H9 (cell line): ENCODE measurements around the gene CLUH. TPM values are rescaled to one million over a fixed set of nuclear protein-coding genes. Genes with fewer than 3 reads are reported as not detected.
"Not testable (repeated sequence)": the region's sequence is repeated elsewhere in the genome, so short reads cannot be mapped to it uniquely, and the experiment has no call there.

ENCODE experiments used
- DNase-seq: peaks from one replicate; pipeline ENCODE4 v3.0.0-alpha.2; 2017
- H2AFZ ChIP-seq: one replicate; pipeline ENCODE4 v1.6.1; 2013; ENCODE audit warnings: mild to moderate bottlenecking, low read length, control low read depth, moderate library complexity
- H2AK5ac ChIP-seq: 2 replicates; pipeline ENCODE4 v1.6.1; 2013; ENCODE audit warnings: low read length, control low read depth, mixed read lengths; ENCODE audit not compliant: insufficient read length
- H2BK120ac ChIP-seq: one replicate; pipeline ENCODE4 v1.6.1; 2013; ENCODE audit warnings: low read depth, mild to moderate bottlenecking, low read length, control low read depth, inconsistent platforms; ENCODE audit not compliant: poor library complexity, severe bottlenecking
- H2BK12ac ChIP-seq: 2 replicates; pipeline ENCODE4 v1.6.1; 2013; ENCODE audit warnings: low read length, control low read depth, mixed read lengths, low read depth; ENCODE audit not compliant: insufficient read length
- H2BK15ac ChIP-seq: 2 replicates; pipeline ENCODE4 v1.6.1; 2013; ENCODE audit warnings: low read depth, low read length, control low read depth
- H2BK20ac ChIP-seq: one replicate; pipeline ENCODE4 v1.6.1; 2013; ENCODE audit warnings: low read depth, mild to moderate bottlenecking, low read length, control low read depth, inconsistent platforms; ENCODE audit not compliant: poor library complexity, severe bottlenecking
- H2BK5ac ChIP-seq: 2 replicates; pipeline ENCODE4 v1.6.1; 2013; ENCODE audit warnings: low read length, control low read depth, mixed read lengths; ENCODE audit not compliant: insufficient read length
- H3K14ac ChIP-seq: 2 replicates; pipeline ENCODE4 v1.6.1; 2013; ENCODE audit warnings: low read length, control low read depth; ENCODE audit not compliant: insufficient read depth
- H3K18ac ChIP-seq: 2 replicates; pipeline ENCODE4 v1.6.1; 2013; ENCODE audit warnings: low read depth, mild to moderate bottlenecking, mixed read lengths, low read length, control low read depth; ENCODE audit not compliant: insufficient read length
- H3K23ac ChIP-seq: 2 replicates; pipeline ENCODE4 v1.6.1; 2013; ENCODE audit warnings: low read length, control low read depth, mixed read lengths, low read depth; ENCODE audit not compliant: insufficient read length
- H3K23me2 ChIP-seq: 2 replicates; pipeline ENCODE4 v1.6.1; 2013; ENCODE audit warnings: low read depth, mild to moderate bottlenecking, mixed read lengths, low read length, control low read depth; ENCODE audit not compliant: insufficient read length, poor library complexity, severe bottlenecking
- H3K27ac ChIP-seq: 2 replicates; pipeline ENCODE4 v1.5.1; 2013; ENCODE audit warnings: low read length, control low read depth, mixed read lengths, low read depth; ENCODE audit not compliant: insufficient read length
- H3K27me3 ChIP-seq: 2 replicates; pipeline ENCODE4 v1.6.1; 2013; ENCODE audit warnings: low read length, control low read depth, inconsistent platforms; ENCODE audit not compliant: insufficient read depth
- H3K4ac ChIP-seq: 2 replicates; pipeline ENCODE4 v1.6.1; 2013; ENCODE audit warnings: low read depth, mild to moderate bottlenecking, control low read depth, inconsistent platforms, low read length, moderate library complexity
- H3K4me1 ChIP-seq: 2 replicates; pipeline ENCODE4 v1.6.1; 2013; ENCODE audit warnings: low read length, control low read depth, inconsistent platforms; ENCODE audit not compliant: insufficient read depth
- H3K4me2 ChIP-seq: 2 replicates; pipeline ENCODE4 v1.6.1; 2013; ENCODE audit warnings: low read length, control low read depth, mixed read lengths; ENCODE audit not compliant: insufficient read length, insufficient read depth
- H3K56ac ChIP-seq: 2 replicates; pipeline ENCODE4 v1.6.1; 2013; ENCODE audit warnings: low read depth, mild to moderate bottlenecking, mixed read lengths, low read length, control low read depth; ENCODE audit not compliant: insufficient read length
- H3K79me1 ChIP-seq: 2 replicates; pipeline ENCODE4 v1.6.1; 2013; ENCODE audit warnings: low read depth, mild to moderate bottlenecking, moderate library complexity, low read length, control low read depth, inconsistent platforms; ENCODE audit not compliant: insufficient read depth, poor library complexity, severe bottlenecking
- H3K79me2 ChIP-seq: 2 replicates; pipeline ENCODE4 v1.6.1; 2013; ENCODE audit warnings: low read length, control low read depth, inconsistent platforms; ENCODE audit not compliant: insufficient read depth
- H3K9ac ChIP-seq: 2 replicates; pipeline ENCODE4 v1.6.1; 2013; ENCODE audit warnings: low read length, control low read depth, mixed read lengths; ENCODE audit not compliant: insufficient read length; ENCODE audit errors: extremely low read depth
- H3K9me3 ChIP-seq: one replicate; pipeline ENCODE4 v1.6.1; 2013; ENCODE audit warnings: low read depth, low read length, inconsistent platforms; ENCODE audit not compliant: control insufficient read depth
- H3T11ph ChIP-seq: one replicate; pipeline ENCODE4 v1.6.1; 2013; ENCODE audit warnings: mild to moderate bottlenecking, low read length, control low read depth, inconsistent platforms
- H4K20me1 ChIP-seq: one replicate; pipeline ENCODE4 v1.6.1; 2013; ENCODE audit not compliant: control insufficient read depth, insufficient read length, insufficient read depth
- H4K5ac ChIP-seq: 2 replicates; pipeline ENCODE4 v1.6.1; 2013; ENCODE audit warnings: low read depth, mild to moderate bottlenecking, mixed read lengths, low read length, control low read depth; ENCODE audit not compliant: insufficient read length
- H4K8ac ChIP-seq: replicated peaks from 2 replicates; pipeline ENCODE4 v1.6.1; 2013; ENCODE audit warnings: low read length, control low read depth, mixed read lengths, low read depth; ENCODE audit not compliant: insufficient read length
- H4K91ac ChIP-seq: 2 replicates; pipeline ENCODE4 v1.6.1; 2013; ENCODE audit warnings: low read depth, mild to moderate bottlenecking, moderate library complexity, mixed read lengths, low read length, control low read depth; ENCODE audit not compliant: insufficient read length
- H3K27ac Mint-ChIP-seq, 3 experiments: 2 replicates in 2 of 3; 3 replicates in 1 of 3; pipeline ENCODE4 v1.8.0; 2020 to 2021; ENCODE audit warnings: mixed read lengths in 3 of 3, mild to moderate bottlenecking in 1 of 3, moderate library complexity in 1 of 3
- H3K27me3 Mint-ChIP-seq: 2 replicates; pipeline ENCODE4 v1.8.0; 2021; ENCODE audit warnings: low read depth, mild to moderate bottlenecking, moderate library complexity, mixed read lengths
- H3K36me3 Mint-ChIP-seq, 3 experiments: 2 replicates in 2 of 3; 3 replicates in 1 of 3; pipeline ENCODE4 v1.8.0; 2020 to 2021; ENCODE audit warnings: low read depth in 3 of 3, mixed read lengths in 3 of 3; ENCODE audit not compliant: insufficient read depth in 1 of 3
- H3K4me1 Mint-ChIP-seq, 2 experiments: 2 replicates each; pipeline ENCODE4 v1.8.0; 2020; ENCODE audit warnings: mixed read lengths in 2 of 2
- H3K4me3 Mint-ChIP-seq, 2 experiments: 2 replicates in 1 of 2; 3 replicates in 1 of 2; pipeline ENCODE4 v1.8.0; 2020 to 2021; ENCODE audit warnings: mild to moderate bottlenecking in 2 of 2, mixed read lengths in 2 of 2, moderate library complexity in 1 of 2
- H3K9me3 Mint-ChIP-seq, 2 experiments: 2 replicates in 1 of 2; 3 replicates in 1 of 2; pipeline ENCODE4 v1.8.0; 2020; ENCODE audit warnings: mild to moderate bottlenecking in 2 of 2, mixed read lengths in 2 of 2, moderate library complexity in 1 of 2
- WGBS: extraction: QIAGEN DNeasy Blood & Tissue Kit; methylation state at CpG from one replicate; pipeline ENCODE4 v1.1.7; 2013; ENCODE audit warnings: missing lambda C conversion rate, low lambda C conversion rate, mixed read lengths; ENCODE audit not compliant: insufficient read length; ENCODE audit errors: extremely low coverage; 5-methylcytosine and 5-hydroxymethylcytosine counted together
- total RNA-seq: library from RNA; stranded (reverse); gene quantifications from 2 replicates; pipeline ENCODE4 v1.2.1, GENCODE V29; 2021
- TF ChIP-seq, protein P1 (sequence below): fragments of 200-600 bp; sonication (generic); conservative IDR thresholded peaks from 3 replicates; pipeline ENCODE4 v1.8.0; 2021; ENCODE audit warnings: antibody characterized with exemption, mild to moderate bottlenecking

CLUH gene
- total RNA-seq, 1 experiment from 2014 or later, result 91.3 TPM

DNA sequence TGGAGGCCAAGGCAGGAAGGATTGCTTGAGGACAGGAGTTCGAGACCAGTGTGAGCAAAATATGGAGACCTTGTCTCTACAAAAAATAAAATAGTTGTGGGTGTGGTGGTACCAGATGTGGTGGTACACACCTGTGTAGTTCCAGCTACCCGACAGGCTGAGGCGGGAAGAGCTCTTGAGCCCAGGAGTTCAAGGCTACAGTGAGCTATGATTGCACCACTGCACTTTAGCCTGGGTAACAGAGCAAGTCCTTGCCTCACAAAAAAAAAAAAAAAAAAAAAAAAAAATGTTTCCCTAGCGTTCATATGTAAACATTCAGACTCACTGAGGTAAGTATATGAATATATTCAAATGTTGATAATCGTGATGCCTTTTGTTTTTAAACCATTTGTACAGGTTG lies 39.5 kb downstream of the CLUH start:
- DNase-seq, result no peak
- no peak overlapping the region for H4K8ac ChIP-seq
- no peaks in the 10 kb centered on the region for H3K9me3 ChIP-seq
- no peak overlapping the region for H3K23ac ChIP-seq
- no peak overlapping the region for H3K4ac ChIP-seq
- H3K79me2 ChIP-seq, result no peaks in the 10 kb centered on the region
- H3K4me1 Mint-ChIP-seq, result no peaks in the 10 kb centered on the region
- no peak overlapping the region for H3K18ac ChIP-seq
- H2BK15ac ChIP-seq, result no peak overlapping the region
- H3K4me2 ChIP-seq, result no peak overlapping the region
- no peak overlapping the region for H4K5ac ChIP-seq
- no peaks in the 10 kb centered on the region for H4K20me1 ChIP-seq
- no peaks in the 10 kb centered on the region for H3K4me1 ChIP-seq
- H3K9ac ChIP-seq, result no peak overlapping the region
- no peak overlapping the region for H3T11ph ChIP-seq
- no peak overlapping the region for H2BK5ac ChIP-seq
- no peaks in the 10 kb centered on the region for H3K79me1 ChIP-seq
- no peak overlapping the region for H4K91ac ChIP-seq
- H2AK5ac ChIP-seq, result no peak overlapping the region
- WGBS, result no CpG with 5 or more reads among the region's 5 CpGs
- H3K9me3 Mint-ChIP-seq, result peaks cover 0 to 4% of the 10 kb centered on the region in 2 experiments; a peak in 1 of 5 replicates
- H3K27me3 Mint-ChIP-seq, result no peaks in the 10 kb centered on the region
- TF ChIP-seq, protein P1, sequence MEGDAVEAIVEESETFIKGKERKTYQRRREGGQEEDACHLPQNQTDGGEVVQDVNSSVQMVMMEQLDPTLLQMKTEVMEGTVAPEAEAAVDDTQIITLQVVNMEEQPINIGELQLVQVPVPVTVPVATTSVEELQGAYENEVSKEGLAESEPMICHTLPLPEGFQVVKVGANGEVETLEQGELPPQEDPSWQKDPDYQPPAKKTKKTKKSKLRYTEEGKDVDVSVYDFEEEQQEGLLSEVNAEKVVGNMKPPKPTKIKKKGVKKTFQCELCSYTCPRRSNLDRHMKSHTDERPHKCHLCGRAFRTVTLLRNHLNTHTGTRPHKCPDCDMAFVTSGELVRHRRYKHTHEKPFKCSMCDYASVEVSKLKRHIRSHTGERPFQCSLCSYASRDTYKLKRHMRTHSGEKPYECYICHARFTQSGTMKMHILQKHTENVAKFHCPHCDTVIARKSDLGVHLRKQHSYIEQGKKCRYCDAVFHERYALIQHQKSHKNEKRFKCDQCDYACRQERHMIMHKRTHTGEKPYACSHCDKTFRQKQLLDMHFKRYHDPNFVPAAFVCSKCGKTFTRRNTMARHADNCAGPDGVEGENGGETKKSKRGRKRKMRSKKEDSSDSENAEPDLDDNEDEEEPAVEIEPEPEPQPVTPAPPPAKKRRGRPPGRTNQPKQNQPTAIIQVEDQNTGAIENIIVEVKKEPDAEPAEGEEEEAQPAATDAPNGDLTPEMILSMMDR, result no peak
- H3K56ac ChIP-seq, result no peak overlapping the region
- no peak overlapping the region for H2BK12ac ChIP-seq
- peaks cover 56 to 86% (median 83%) of the 10 kb centered on the region in 3 experiments for H3K36me3 Mint-ChIP-seq
- H3K4me3 Mint-ChIP-seq, result no peak overlapping the region
- H3K14ac ChIP-seq, result no peak overlapping the region
- no peak overlapping the region for H2BK20ac ChIP-seq
- H3K27me3 ChIP-seq, result no peaks in the 10 kb centered on the region
- no peak overlapping the region for H3K27ac ChIP-seq
- H3K23me2 ChIP-seq, result no peaks in the 10 kb centered on the region
- no peak overlapping the region for H2BK120ac ChIP-seq
- H3K27ac Mint-ChIP-seq, result no peak overlapping the region
- H2AFZ ChIP-seq, result no peak overlapping the region

DNA sequence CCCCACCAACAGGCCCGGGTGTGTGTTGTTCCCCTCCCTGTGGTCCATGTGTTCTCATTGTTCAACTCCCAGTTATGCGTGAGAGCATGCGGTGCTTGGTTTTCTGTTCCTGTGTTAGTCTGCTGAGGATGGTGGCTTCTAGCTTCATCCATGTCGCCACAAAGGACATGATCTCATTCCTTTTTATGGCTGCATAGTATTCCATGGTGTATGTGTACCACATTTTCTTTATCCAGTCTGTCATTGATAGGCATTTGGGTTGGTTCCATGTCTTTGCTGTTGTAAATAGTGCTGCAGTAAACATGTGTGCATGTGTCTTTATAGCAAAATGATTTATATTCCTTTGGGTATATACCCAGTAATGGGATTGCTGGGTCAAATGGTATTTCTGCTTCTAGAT lies 51.2 kb downstream of the CLUH start:
- not testable (repeated sequence) for H3K56ac ChIP-seq, H2BK15ac ChIP-seq, H2BK120ac ChIP-seq, H3K4me3 Mint-ChIP-seq, H3K9me3 Mint-ChIP-seq, H3K9ac ChIP-seq, H4K20me1 ChIP-seq, H3T11ph ChIP-seq, H3K23me2 ChIP-seq, H3K27ac Mint-ChIP-seq, H4K5ac ChIP-seq, H3K9me3 ChIP-seq, H2BK12ac ChIP-seq, H3K4ac ChIP-seq, H4K91ac ChIP-seq, H3K14ac ChIP-seq, H3K36me3 Mint-ChIP-seq, H2AK5ac ChIP-seq, H3K27me3 Mint-ChIP-seq, H3K4me1 Mint-ChIP-seq, H2BK20ac ChIP-seq, H4K8ac ChIP-seq, H3K27me3 ChIP-seq, H3K18ac ChIP-seq, H3K79me1 ChIP-seq, H2AFZ ChIP-seq, H3K23ac ChIP-seq, H3K4me1 ChIP-seq, H2BK5ac ChIP-seq, H3K27ac ChIP-seq, DNase-seq, H3K4me2 ChIP-seq
- peaks cover 13% of the 10 kb centered on the region for H3K79me2 ChIP-seq
- no CpG with 5 or more reads among the region's 4 CpGs for WGBS
